Stimulated activated CD8-positive, alpha-beta memory T cell treated with anti-CD3 and anti-CD28 coated beads, Interleukin-7, amount 100 ng/mL, for 4 hours (primary cell): Measurements from ENCODE around the gene KCNK10.

ENCODE experiments used
- DNase-seq, 2 donors: peaks; one replicate each; pipeline ENCODE4 v3.0.0-alpha.2; 2020; ENCODE audit warnings: low read depth in 2 of 2

Gene KCNK10

DNA sequence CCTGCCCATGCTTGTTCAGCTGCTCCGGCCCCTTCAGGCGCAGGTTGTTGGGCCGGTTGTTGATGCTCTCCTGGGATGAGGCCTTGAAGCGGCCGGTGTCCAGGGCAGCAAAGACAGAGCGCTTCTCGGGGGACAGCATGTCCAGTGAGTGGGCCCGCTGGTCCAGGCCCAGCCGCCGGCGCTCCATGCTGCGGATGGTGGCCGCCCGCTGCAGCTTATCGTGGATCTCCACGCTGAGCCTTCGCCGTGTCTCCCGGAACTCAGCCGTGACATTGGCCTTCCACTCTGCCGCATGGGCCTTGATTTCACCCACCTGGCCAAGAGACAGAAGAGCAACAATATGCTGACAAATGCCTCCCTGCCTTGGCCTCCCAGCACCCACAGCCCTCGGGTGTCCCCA lies 137.2 kb downstream of the KCNK10 start:
- no peak for DNase-seq

DNA sequence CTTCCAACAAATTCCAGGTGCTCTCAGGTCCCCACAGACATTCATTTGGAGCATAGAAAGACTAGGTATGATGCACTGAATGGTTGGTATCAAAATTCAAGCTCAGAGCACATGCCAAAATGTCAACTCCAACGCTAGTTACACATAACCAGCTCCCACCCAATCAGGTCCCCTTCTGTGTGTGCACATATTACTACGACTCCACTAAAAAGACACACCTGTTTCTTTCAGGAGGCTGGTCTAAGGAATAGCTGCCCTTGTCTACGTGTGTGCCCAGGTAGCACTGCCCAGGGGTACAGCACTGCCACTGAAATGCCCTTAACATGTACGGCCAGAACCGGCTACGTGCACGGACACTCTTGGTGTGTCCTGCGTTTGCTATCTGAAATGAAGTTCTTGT lies 138.1 kb downstream of the KCNK10 start:
- DNase-seq, result no peak

DNA sequence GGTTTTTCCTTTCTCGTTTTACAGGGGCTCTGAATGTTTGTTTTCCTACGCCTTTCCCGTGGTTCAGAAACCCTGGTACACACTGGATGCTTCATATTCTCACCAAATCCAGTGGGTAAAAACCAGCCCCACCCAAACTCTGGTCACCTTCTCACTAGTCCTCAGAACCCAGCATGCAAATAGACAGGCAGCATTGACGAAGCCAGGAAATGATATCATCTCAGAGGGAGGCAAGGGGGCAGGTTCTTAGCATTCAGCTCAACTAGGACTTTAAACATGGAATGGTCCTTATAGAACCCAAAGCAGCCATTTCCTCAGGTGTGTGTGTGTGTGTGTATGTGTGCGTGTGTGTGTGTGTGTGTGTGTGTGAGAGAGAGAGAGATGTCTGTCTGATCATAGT lies 142.0 kb downstream of the KCNK10 start:
- DNase-seq, result no peak

DNA sequence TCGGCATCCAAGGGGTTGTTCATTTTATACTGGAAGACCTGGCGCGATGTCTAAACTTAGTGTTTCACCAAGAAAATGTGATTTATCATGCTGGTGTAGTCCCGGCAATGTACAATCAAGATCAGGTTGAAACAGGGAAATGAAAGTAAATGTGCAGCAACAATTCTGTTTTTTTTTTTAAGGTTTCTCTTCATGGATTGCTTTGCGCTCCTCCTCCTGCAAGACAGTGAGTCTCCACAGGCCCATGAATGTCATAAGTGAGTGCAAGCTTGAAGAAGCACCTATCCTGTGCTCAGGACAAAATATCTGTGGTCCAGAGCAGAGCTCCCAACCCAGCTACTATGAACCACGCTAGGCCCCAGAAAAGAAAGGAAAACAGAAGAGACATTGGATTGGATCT lies 143.4 kb downstream of the KCNK10 start:
- no peak for DNase-seq

DNA sequence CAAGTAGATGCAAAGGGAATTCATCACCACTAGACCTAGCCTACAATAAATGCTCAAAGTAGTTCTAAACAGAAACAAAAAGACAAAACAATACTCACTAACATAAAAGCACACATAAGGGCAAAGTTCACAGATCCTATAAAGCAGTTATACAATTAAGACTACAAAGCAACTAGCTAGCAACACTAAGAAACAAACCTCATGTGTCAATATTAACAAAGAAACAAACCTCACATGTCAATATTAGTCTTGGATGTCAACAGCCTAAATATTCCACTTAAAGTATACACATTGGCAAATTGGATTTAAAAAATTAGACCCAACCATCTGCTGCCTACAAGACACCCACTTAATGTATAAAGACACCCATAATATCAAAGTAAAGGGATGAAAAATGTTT lies 152.7 kb downstream of the KCNK10 start:
- no peak for DNase-seq

DNA sequence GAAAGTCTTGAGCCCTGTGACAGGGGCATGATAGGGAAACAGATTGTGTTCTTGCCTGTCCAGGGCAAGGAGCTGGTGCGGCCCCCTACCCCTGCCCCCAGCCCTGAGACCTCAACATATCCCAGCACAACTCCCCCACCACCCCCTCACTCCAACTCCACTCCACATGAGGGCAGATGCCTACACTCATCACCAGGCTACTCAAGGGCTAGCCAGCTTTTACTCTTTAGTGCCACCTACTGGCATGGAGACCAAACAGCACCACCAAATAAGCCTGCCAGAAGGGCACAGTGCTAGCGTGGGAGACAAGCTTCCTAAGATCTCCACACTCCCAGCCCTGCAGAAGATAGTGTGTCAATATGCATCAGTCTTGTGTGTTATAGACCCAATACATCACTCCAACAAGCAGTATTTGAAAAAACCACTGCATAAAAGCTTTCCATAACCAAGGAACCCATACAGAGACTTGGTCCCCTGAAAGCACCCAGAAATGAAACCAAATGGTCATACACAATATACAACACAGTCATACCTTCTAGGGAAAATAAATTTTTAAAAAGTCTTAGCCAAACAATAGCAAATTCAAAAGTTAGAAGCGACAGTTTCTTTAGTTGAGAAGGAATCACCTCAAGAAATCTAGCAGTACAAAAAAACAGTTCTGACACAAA lies 154.4 kb downstream of the KCNK10 start:
- DNase-seq, result peak; percentile 21 to 26

DNA sequence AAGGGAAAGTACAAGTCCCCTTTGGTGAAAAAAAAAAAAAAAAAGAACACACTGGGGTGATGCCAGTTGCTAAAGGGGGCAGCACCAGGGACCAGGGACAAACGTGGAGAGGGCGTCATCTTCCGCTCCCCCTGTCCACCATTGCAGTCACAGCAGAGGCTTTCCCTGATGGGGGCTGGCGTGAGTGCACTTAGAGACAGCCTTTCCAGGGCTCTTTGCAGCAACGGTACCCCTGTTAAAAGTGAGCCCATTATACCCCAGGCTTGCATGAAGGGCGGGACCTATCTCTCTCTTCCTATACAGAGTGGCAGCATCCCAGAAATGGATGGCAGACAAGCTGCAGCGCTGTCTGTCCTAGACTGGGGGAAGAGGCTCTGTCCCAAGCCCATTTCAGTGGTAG lies 155.0 kb downstream of the KCNK10 start:
- no peak for DNase-seq

DNA sequence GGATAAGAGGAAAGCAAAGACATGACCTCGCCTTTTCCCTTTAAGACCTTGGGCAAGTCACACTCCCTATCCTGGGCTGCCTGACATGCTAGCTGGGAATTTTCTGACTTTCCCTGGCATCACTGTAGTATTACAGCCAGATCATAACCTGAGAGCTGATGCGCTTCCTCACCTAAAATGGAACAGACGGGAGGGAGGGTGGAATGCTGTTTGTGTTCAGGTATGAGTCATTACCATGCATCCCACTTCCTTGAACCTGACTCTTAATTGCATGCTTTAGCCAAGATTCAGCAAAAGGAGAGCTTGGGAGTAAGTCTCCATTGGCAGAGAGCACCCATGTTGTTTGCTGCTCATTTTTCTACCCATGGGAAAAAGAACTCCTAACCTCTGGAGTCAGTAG lies 156.5 kb downstream of the KCNK10 start:
- no peak for DNase-seq

DNA sequence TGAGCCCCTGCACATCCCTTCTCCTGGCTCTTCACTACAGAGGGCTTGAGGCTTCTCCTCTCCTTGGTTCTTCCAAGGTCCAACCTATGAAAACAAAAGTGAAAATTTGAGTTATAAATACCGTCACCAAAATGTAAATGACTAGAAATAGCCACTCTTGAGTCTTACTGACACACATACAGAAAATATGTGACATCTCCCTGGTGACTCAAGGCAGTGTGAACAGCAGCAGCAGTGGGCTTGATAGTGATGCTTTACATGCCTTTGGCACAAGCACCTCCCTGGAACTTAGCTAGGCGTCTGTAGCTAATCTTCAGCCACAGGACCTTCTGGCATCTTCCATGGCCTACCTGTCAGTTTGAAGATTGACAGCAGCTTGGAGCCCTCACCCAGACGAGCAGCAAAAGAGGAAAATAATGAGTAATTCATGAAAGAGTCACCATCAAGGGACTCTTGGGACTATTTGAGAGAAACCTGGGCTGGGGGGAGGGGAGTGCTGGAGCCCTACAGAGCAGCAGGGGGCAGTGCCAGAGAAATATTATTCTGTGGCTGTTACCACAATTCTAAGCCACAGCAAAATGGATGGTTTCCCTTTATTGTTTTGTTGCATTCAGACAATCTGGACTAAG lies 158.0 kb downstream of the KCNK10 start:
- DNase-seq, result no peak

DNA sequence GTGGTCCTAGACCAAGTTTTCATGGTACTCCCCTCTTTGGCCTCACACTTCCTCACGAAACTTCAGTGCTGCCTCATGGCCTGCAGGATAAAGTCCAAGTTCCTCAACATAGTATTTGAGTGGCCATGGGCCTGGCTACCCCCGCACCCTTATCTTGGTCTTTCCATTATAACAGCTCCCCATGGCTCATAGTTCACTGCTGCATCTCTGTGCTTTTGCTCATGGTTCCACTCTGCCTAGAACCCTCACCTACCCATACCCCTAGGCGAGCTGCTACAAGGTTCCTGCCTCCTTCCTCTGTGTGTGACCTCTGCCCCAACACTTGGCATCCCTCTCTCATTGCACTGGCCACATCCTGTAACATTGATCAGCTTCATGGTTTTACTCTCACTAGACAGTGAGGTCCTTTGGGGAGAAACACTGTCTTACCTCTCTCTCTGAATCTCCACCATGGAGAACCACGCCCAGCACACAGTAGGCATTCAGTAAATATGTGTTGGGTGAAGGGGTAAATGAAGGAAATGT lies 159.3 kb downstream of the KCNK10 start:
- DNase-seq, result no peak

DNA sequence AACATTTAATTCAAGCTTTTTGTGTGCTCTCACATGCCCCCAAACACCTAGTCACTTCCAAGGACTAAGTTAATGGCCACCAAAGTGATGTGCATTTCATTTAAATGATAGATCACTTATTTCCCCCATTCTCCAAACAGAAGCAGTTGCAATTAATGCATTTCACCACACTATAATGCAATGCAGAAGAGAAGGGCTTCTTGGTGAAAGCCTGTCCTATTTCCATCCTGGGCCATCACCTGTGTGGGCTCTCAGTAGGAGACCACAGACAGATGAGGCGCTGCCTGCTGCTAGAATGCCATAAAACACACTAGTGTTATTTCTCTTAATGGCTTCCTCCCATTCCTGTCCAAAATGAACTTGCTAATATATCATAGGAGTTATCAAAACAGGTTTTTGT lies 166.9 kb downstream of the KCNK10 start:
- no peak for DNase-seq

DNA sequence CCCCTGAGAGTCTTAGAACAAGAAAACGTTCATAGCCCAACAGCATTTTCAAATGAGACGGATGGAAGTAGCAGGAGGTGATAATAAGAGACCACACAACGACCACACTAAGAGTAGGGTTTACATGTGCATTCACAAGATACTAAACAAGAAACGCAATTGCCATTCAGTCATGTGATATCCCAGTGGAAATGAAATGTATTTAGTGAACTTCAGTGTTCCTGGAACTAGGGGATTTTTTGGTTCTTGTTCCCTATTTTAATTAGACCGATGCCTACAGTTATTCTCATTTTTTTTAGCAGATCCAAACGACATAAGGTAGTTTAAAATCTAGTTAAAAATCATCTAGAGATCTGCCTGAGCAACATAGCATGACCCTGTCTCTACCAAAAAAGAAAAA lies 168.1 kb downstream of the KCNK10 start:
- DNase-seq, result no peak

DNA sequence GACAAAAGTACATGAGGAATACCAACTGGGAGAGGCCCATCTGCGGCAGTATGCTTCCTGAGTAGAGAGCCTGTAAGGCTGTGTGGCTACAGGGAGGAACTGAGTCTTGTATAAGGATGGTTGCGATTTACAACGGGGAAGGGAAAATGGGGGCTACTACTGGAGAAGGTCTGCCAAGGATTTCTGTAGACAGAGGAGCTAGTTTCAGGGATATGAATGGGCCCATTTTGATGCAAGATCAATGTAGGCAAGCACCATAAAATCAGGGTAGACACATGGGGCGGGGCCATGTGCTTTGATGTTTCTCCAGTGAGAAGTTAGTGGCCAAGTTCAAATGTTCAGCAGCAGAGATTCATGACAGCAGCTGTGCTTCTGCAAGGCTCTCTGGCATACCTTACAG lies 168.7 kb downstream of the KCNK10 start:
- no peak for DNase-seq

DNA sequence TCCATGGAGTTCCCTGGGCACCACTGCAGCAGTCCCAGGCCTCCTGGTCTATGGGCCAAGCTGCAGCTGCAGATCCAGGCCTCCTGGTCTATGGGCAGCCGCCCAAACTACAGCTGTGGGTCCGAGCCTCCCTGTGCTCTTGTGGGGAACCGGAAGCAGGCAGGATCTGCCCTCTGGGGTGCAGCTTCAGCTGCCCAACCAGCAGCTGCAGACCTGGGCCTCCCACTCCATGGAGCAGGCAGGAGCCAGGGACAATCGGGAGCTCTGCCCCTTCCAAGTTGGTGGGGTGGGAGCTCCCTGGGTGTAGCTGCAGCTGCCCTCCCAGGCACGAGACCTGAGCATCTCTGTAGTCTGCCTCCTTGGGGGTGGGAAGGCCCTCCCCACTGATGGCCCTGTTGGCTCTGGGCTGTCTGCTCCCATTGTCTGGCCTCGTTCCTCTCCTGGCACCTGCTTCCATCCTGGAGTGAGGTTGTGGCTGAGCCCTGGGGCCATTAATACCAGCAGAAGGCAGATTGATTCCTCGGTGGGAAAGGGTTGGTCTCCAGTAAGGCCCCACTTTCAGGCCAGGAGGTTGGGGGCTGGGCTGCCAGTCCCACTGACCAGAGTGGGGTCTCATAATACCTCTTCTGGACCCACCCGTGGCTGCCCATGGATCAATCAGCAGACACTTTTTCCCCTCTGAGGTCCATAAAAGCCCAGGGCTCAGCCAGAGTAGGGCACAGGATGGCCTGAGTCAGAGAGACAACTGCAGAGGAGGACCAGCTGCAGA lies 176.0 kb downstream of the KCNK10 start:
- DNase-seq, result no peak

DNA sequence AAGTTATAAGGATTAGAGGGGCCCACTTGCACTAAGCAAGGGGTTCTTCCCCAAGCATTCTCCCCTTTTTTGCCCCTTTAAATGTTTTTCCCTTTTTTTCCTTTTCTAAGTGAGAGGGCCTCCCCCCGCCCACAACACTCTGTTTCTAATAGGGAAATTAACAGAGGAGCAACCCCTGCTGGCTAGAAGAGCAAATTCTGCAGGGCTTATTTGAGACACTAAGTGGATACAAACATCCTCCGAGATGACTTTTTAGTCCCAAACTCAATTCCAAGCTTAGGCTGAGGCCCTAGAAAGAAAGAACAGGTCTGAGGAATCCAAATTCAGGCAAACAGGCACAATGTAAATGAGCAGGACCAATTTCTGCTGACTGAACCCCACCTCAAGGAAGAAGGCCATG lies 179.3 kb downstream of the KCNK10 start:
- no peak for DNase-seq

DNA sequence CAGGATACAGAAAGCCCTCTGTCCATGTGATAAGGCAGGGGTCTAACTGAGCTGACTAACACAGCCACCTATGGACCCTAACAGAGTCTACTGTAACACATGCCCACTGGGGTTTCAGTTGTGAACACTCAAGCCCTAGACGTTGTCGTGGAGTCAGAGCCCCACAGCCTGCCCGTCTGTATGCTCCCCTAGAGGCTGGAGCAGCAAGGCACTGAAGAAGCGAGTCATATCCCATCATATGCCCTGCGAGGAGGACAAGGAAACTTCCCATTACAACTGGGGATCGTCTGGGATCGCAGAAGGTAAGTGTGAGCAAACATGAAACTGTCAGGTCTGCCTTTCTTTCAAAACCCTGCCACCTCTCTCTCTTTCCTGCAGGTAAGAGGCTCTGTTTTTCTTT lies 180.1 kb downstream of the KCNK10 start:
- DNase-seq, result no peak

DNA sequence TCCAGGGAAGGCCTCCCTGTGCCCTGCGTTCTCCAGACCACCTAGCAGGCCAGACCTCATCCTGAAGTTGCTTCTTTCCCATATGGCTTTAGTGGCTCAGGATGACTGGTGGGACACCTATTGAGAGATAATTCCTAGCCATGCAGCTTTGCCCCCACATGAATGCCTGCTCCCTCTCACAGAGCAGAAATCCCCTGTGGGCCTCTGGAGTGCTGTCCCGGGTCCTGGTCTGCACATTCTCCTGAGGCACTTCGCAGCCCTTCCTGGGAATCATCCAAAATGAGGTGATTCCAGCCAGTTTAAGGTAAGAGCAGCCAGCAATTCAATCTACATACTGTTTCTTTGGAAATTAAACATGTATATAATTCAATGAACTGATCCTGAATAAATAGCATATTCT lies 182.2 kb downstream of the KCNK10 start:
- DNase-seq, result no peak

DNA sequence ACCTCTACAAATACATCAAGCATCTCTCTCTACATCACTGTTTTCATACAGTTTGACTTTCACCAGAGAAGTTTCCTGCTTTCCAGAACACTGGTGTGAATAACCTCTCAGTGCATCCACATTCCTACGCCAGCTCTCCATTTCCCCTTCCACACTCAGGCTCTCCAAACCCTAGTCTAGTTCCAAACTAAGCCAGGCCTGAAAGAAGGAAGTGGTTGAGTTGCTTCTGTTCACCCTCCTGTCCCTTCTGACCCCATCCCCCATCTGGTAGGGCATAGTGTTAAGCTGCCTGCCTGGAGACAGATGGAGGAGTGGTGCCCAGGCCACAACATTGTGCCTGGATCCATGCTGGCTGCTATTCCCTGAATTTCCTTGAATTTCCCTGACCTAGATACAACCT lies 185.7 kb downstream of the KCNK10 start:
- DNase-seq, result no peak
